Measurements from ENCODE around the gene EFCAB13. TPM values are rescaled to one million over a fixed set of nuclear protein-coding genes. Genes with fewer than 3 reads are reported as not detected.

Gene EFCAB13
- total and polyA plus RNA-seq, 2 of the 4 experiments (the other 2 are of a cell fraction) = 0.77 to 1.4 TPM

DNA sequence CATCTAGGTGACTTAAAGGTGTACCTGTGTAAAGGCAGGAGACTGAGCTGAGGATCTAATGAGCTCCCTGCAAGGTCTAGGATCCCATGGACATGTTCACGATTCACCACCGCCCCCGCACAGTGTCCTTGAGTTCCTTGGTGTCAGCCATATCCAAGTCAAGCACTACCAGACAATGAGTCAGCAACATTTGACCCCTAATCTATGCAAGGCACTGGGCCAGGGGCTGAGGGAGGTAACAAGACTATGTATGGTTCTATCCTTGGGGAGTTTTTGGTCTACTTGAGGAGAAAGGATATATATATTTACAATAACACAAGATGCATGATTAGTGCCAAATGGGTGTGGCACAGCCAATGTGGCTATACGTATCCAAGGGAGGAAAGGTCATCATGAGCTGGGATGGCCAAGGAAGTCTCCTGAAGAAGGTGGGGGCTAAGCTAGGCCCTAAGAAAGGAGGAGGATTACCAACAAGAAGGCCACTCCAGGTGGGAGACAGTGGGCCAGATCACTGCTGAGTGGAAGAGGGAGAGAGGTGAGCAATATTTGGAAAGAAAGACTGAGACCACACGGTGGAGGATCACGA lies 35.1 kb upstream of the EFCAB13 start:
- Histone ChIP-seq H4K20me1 (ENCODE audit: insufficient read depth, low read length) (no peaks in the 10 kb centered on the region), H2AK9ac (replicated peaks; ENCODE audit: low read depth, low read length, poor library complexity) (peak overlapping the region; percentile 80), H3K4ac (ENCODE audit: low read depth, low read length) (peak overlapping the region; percentile 86), H4K91ac (ENCODE audit: insufficient read depth, low read depth, low read length) (peak overlapping the region; percentile 68), H3K27ac (ENCODE audit: insufficient read depth, low read length) (no peak overlapping the region), H2BK120ac (ENCODE audit: low read depth, low read length) (peak overlapping the region; percentile 71), H3K14ac (replicated peaks; ENCODE audit: low read depth, low read length) (peak overlapping the region; percentile 82), H3K23ac (ENCODE audit: low read depth, low read length) (no peak overlapping the region), H2AFZ (replicated peaks; ENCODE audit: low read length, poor library complexity) (peak overlapping the region; percentile 19), H3K4me2 (ENCODE audit: low read depth, low read length) (no peak overlapping the region), H4K5ac (ENCODE audit: low read depth, low read length) (peak overlapping the region; percentile 17), H3K27me3 (ENCODE audit: control insufficient read depth, insufficient read depth, low read length) (no peaks in the 10 kb centered on the region), H3K9me3 (ENCODE audit: control insufficient read depth, insufficient read depth, low read length) (no peaks in the 10 kb centered on the region), H3K36me3 (ENCODE audit: control insufficient read depth, insufficient read depth, low read length) (peaks cover 56% of the 10 kb centered on the region), H3K9ac (ENCODE audit: low read depth, low read length) (no peak overlapping the region), H3K4me3 (ENCODE audit: insufficient read depth, low read depth, low read length) (no peak overlapping the region), H2BK15ac (ENCODE audit: low read depth, low read length) (peak overlapping the region; percentile 89; the same call in 1 of the 3 replicates), H3K79me1 (ENCODE audit: low read depth in 1 of 2, low read length in 2 of 2) (0 out of 4 replicates have a peak, but pooled peaks cover 0 to 7% of the 10 kb centered on the region in 2 experiments), H3K9me1 (ENCODE audit: insufficient read depth, low read length) (peaks cover 12% of the 10 kb centered on the region), H2BK5ac (ENCODE audit: low read depth, low read length, poor library complexity, severe bottlenecking) (peak overlapping the region; percentile 30), H3K56ac (ENCODE audit: extremely low read depth, insufficient read depth, low read length) (no peak overlapping the region), H2AK5ac (ENCODE audit: low read depth, low read length) (peak overlapping the region; percentile 96), H2BK20ac (ENCODE audit: low read depth, low read length) (peak overlapping the region; percentile 65), H3K4me1 (ENCODE audit: control insufficient read depth, insufficient read depth, low read length) (peaks cover 9% of the 10 kb centered on the region), H4K8ac (ENCODE audit: low read depth in 2 of 2, low read length in 2 of 2) (peak overlapping the region in 1 of 2 experiments; percentile 71; a peak in 3 of 4 replicates), H3K18ac (ENCODE audit: low read depth, low read length) (peak overlapping the region; percentile 22; the same call in 1 of the 2 replicates)
- peak; percentile 69 for DNase-seq
- TF ChIP-seq NFE2L2 (IDR thresholded peaks at IDR 0.05; ENCODE audit: low read depth, low read length) (peak; percentile 86), ELK1 (IDR thresholded peaks at IDR 0.05; ENCODE audit: borderline replicate concordance, low read depth, low read length) (no peak), MAFK (IDR thresholded peaks at IDR 0.05; ENCODE audit: low read depth, low read length) (peak; percentile 41; the same call in 1 of the 2 replicates)
- dilution Hi-C loops (cut with HindIII; ENCODE audit: low sequenced_read_pairs, unreplicated experiment) (no loop called here), in situ Hi-C loops (cut with MboI; ENCODE audit: low sequenced_read_pairs) (no loop called here), intact Hi-C loops (cut with micrococcal nuclease) (no loop called here)
- BruUV-seq (replicated peaks) = no TSS peak
- 70% methylated on average over 3 of the region's 6 CpGs; no CpG with 5 or more reads in 1 of the 2 experiments for WGBS, 2 experiments (ENCODE audit: extremely low coverage in 2 of 2, insufficient read length in 1 of 2)
- ATAC-seq (ENCODE audit: low read depth) = peak; percentile 78
- ChIA-PET CTCF (no interaction called here), POLR2A (ENCODE audit: unreplicated experiment) (no interaction called here)

Data from IMR-90 (cell line).